Stomach (tissue), 9 donors: ENCODE data around the gene CDH12. TPM values are rescaled to one million over a fixed set of nuclear protein-coding genes. Genes with fewer than 3 reads are reported as not detected.

Source experiments
- DNase-seq, 2 donors: peaks; one replicate each; pipeline versions ENCODE4 v3.0.0 to v3.0.0-alpha.2; 2013 to 2019
- H3K27ac ChIP-seq, 5 donors: fragments of 200-600 bp in 4 of 5; sonication (generic) in 4 of 5; one replicate each; pipeline ENCODE4 v1.5.1; 2013 to 2019; ENCODE audit warnings: mild to moderate bottlenecking in 1 of 5, moderate library complexity in 1 of 5
- H3K27me3 ChIP-seq, 3 donors: fragments of 200-600 bp; sonication (generic); one replicate each; pipeline ENCODE4 v1.5.1; 2017 to 2019; ENCODE audit warnings: mixed run types in 1 of 3
- H3K36me3 ChIP-seq, 4 donors: fragments of 200-600 bp; sonication (generic); 1 replicate in 3 of 4; 2 replicates in 1 of 4; pipeline ENCODE4 v1.5.1; 2016 to 2019
- H3K4me1 ChIP-seq, 4 donors: fragments of 200-600 bp; sonication (generic); one replicate each; pipeline ENCODE4 v1.5.1; 2016 to 2019
- H3K4me3 ChIP-seq, 4 donors: fragments of 200-600 bp; sonication (generic) in 3 of 4; one replicate each; pipeline ENCODE4 v1.5.1; 2016 to 2019; ENCODE audit warnings: mild to moderate bottlenecking in 1 of 4
- H3K9me3 ChIP-seq, 4 donors: fragments of 200-600 bp; sonication (generic); one replicate each; pipeline ENCODE4 v1.5.1; 2016 to 2019
- EP300 ChIP-seq: sonication (generic); formaldehyde crosslinking; IDR thresholded peaks from one replicate; pipeline ENCODE4 v1.6.1; 2017; ENCODE audit warnings: antibody characterized with exemption
- POLR2A ChIP-seq, 4 donors: fragments of 450-650 bp; IDR thresholded peaks; one replicate each; pipeline ENCODE4 v1.6.1; 2016; ENCODE audit warnings: antibody characterized with exemption in 4 of 4, control low read depth in 2 of 4, mild to moderate bottlenecking in 1 of 4, moderate library complexity in 1 of 4
- POLR2AphosphoS5 ChIP-seq, 3 donors: sonication (generic); formaldehyde crosslinking; IDR thresholded peaks; one replicate each; pipeline ENCODE4 v1.6.1; 2016; ENCODE audit warnings: antibody characterized with exemption in 3 of 3
- WGBS, 5 donors: extraction: QIAGEN DNeasy Blood & Tissue Kit in 3 of 5; methylation state at CpG; one replicate each; pipeline versions ENCODE4 v1.1.5 to v1.1.7; 2013 to 2018; 5-methylcytosine and 5-hydroxymethylcytosine counted together
- intact Hi-C: fragments of 100-400 bp; cut with DNase I; formaldehyde crosslinking; loops from one replicate; pipeline ENCODE4 v1.15.1; 2023; ENCODE audit warnings: low total_unique reads
- polyA plus RNA-seq, 3 donors: library from polyadenylated mRNA; stranded (reverse); fragments of 200-250 nt; gene quantifications; one replicate each; pipeline ENCODE4 v1.2.3, GENCODE V29; 2013
- total RNA-seq, 5 donors: library from RNA; depleted of rRNA; stranded (reverse); fragments of >200 nt; gene quantifications; one replicate each; pipeline versions ENCODE4 v1.1.0 to v1.2.3, GENCODE V29; 2014 to 2016
- TF ChIP-seq, protein P1 (sequence below), 7 experiments: fragments of 450-650 bp in 4 of 7; fragments of 200-600 bp in 3 of 7; sonication (generic) in 3 of 7; IDR thresholded peaks; one replicate each; pipeline ENCODE4 v1.5.1; 2016 to 2019; ENCODE audit warnings: antibody characterized with exemption in 7 of 7, control low read depth in 2 of 7, mild to moderate bottlenecking in 1 of 7
- donor health status: healthy with polysubstance abuse.
- donor health status: Bipolar disorder and iron deficiency.
- donor health status: healthy.

CDH12 gene
- total and polyA plus RNA-seq, 8 donors: 0.76 to 1.3 TPM; not detected in 6

DNA sequence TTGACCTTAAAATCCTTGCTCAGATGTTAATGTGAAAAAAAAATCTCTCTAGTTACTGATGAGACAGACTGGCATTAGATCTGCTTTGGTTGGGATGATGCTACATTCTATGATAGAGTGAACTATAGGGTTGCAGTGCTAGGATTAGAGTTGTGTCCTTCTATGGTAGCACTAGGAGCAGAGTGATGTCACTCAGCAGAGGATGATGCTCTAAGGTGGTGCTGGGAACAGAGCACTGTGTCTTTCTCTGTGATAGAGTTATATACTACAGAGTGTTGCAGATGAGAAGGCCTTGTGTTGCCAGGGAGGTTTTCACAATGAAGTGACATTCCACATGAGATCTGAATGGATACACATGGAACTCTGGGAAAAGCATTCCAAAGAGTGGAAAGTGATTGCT, 462.3 kb downstream of the CDH12 start:
- no peaks in the 10 kb centered on the region for H3K4me1 ChIP-seq
- no peaks in the 10 kb centered on the region for H3K9me3 ChIP-seq
- intact Hi-C loops: no loop called here
- no peak overlapping the region for H3K27ac ChIP-seq
- DNase-seq: no peak
- H3K4me3 ChIP-seq: no peak overlapping the region
- H3K36me3 ChIP-seq: no peaks in the 10 kb centered on the region
- no peak for TF ChIP-seq EP300
- TF ChIP-seq, protein P1, sequence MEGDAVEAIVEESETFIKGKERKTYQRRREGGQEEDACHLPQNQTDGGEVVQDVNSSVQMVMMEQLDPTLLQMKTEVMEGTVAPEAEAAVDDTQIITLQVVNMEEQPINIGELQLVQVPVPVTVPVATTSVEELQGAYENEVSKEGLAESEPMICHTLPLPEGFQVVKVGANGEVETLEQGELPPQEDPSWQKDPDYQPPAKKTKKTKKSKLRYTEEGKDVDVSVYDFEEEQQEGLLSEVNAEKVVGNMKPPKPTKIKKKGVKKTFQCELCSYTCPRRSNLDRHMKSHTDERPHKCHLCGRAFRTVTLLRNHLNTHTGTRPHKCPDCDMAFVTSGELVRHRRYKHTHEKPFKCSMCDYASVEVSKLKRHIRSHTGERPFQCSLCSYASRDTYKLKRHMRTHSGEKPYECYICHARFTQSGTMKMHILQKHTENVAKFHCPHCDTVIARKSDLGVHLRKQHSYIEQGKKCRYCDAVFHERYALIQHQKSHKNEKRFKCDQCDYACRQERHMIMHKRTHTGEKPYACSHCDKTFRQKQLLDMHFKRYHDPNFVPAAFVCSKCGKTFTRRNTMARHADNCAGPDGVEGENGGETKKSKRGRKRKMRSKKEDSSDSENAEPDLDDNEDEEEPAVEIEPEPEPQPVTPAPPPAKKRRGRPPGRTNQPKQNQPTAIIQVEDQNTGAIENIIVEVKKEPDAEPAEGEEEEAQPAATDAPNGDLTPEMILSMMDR (IDR thresholded peaks at IDR 0.05): no peak
- no peak for TF ChIP-seq POLR2A (IDR thresholded peaks at IDR 0.05)
- TF ChIP-seq POLR2AphosphoS5 (IDR thresholded peaks at IDR 0.05): no peak
- no peaks in the 10 kb centered on the region for H3K27me3 ChIP-seq

DNA sequence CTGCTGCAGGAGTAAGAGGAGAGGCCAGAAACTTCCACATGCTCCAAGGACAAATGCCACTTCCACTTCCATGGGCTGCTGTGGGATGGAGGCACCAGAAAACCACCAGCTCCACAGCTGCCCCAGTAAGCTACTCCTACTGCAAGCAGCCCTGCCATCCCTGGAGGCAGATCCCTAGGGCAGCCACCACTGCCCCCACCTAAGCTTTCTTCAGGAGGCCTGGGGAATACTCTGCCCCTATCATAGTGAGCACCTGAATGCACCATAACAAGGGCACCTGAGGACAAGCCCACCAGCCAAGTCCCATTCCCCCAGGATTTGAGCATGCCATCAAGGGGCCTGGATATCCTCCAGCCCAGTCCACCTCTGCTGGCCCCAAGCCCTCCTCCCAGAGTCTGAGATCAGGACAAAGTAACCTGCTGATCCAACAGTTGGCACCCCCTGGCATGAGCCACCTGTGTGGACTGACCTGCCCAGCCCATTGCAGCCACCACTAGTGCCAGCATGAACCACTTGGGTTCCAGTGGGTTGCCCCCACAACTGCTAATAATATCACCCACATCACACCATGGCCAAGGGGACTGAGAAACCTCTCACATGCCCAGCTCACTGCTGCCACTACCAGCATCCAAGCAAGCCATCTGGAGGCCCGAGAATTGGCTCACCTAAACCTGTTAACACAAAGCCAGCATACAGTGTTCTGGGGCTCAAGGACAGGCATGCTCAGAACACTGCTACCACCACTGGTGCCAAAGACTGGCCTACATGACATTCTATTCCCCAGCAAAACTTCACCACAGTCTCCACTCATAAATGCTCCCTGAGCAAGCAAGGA, 480.1 kb downstream of the CDH12 start:
- Histone ChIP-seq H3K27ac (no peak overlapping the region), H3K4me1 (no peaks in the 10 kb centered on the region), H3K27me3 (no peaks in the 10 kb centered on the region), H3K36me3 (no peaks in the 10 kb centered on the region), H3K4me3 (no peak overlapping the region), H3K9me3 (no peaks in the 10 kb centered on the region)
- TF ChIP-seq, protein P1 (IDR thresholded peaks at IDR 0.05): no peak
- TF ChIP-seq POLR2AphosphoS5 (IDR thresholded peaks at IDR 0.05): no peak
- TF ChIP-seq POLR2A (IDR thresholded peaks at IDR 0.05): no peak
- no peak for TF ChIP-seq EP300
- intact Hi-C loops: no loop called here
- 50 to 88% (median 67%) methylated on average over 1 of the region's 1 CpG for WGBS, 5 donors
- DNase-seq: no peak

DNA sequence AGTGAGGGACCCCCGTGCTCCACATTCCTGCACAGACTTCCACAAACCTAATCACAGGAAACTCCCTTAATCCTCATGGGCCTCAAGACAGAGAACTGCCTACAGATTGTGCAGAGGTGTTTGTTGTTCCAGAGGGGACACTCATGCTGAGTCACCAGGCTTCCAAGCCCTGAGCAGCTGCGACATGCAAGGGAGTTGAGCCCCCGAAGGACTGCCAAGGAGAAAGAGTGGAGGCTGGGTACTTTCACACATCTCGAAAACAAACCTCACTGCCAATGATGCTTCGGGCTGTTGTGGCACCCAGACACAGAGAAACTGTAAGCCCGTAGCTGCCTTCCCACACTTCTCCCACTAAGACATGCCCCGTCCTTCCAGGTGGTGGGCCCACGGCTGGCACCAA, 480.8 kb downstream of the CDH12 start:
- no peak overlapping the region for H3K4me3 ChIP-seq
- no peak for TF ChIP-seq EP300
- TF ChIP-seq POLR2AphosphoS5 (IDR thresholded peaks at IDR 0.05): no peak
- no peak for TF ChIP-seq POLR2A (IDR thresholded peaks at IDR 0.05)
- TF ChIP-seq, protein P1 (IDR thresholded peaks at IDR 0.05): no peak
- H3K9me3 ChIP-seq: no peaks in the 10 kb centered on the region
- H3K36me3 ChIP-seq: no peaks in the 10 kb centered on the region
- H3K4me1 ChIP-seq: no peaks in the 10 kb centered on the region
- no peak for DNase-seq
- H3K27ac ChIP-seq: no peak overlapping the region
- WGBS, 5 donors: 65 to 86% (median 70%) methylated on average over 8 of the region's 8 CpGs
- no peaks in the 10 kb centered on the region for H3K27me3 ChIP-seq
- intact Hi-C loops: no loop called here

DNA sequence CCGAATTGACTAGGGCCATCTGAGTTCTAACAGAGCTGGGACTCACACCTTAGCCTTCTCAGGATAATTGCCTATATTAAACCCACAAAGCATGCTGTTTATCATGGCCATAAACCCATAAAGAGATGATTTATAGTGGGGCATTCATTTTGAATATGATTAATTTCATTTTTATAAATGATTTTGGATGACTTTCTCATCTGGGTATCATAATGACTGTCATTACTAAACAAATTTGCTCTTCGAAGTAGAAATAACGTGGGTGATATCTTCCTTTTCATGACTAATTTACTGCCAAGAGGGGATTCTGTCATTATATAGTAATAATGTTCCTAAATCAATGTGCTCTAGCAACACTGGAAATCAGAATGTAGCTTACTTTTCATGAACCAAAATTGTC, 498.2 kb downstream of the CDH12 start:
- intact Hi-C loops: no loop called here
- no peak for DNase-seq

More for the DNA sequence above, 498.2 kb downstream of the CDH12 start:
- no peak overlapping the region for H3K4me3 ChIP-seq
- no peak overlapping the region for H3K27ac ChIP-seq
- WGBS, 5 donors: 62 to 77% (median 73%) methylated on average over 3 of the region's 3 CpGs
- H3K27me3 ChIP-seq: no peaks in the 10 kb centered on the region
- no peaks in the 10 kb centered on the region for H3K36me3 ChIP-seq
- TF ChIP-seq EP300 (no peak), POLR2AphosphoS5 (IDR thresholded peaks at IDR 0.05) (no peak), POLR2A (IDR thresholded peaks at IDR 0.05) (no peak)
- TF ChIP-seq, protein P1 (IDR thresholded peaks at IDR 0.05): no peak
- peaks cover 0 to 5% (median 0%) of the 10 kb centered on the region in 4 donors for H3K9me3 ChIP-seq
- H3K4me1 ChIP-seq: no peaks in the 10 kb centered on the region
